Retinal pigment epithelial cell (primary cell): ENCODE measurements around the gene COG5.
A peak's percentile ranks its signal among the peaks of the same experiment; 100 is the strongest.

ENCODE experiments used
- DNase-seq: peaks from one replicate; pipeline ENCODE4 v3.0.0-alpha.2; 2010; ENCODE audit warnings: low read depth
- H3K4me3 ChIP-seq: 2 replicates; pipeline ENCODE4 v1.5.1; 2011; ENCODE audit warnings: mild to moderate bottlenecking, low read length, control low read depth, moderate library complexity
- TF ChIP-seq, protein P1 (sequence below): conservative IDR thresholded peaks from 2 replicates; pipeline ENCODE4 v1.5.1; 2011; ENCODE audit warnings: low read depth, low read length, control low read depth, inconsistent platforms

COG5 gene

GRCh38 chr7:107206136-107206535 is 357.6 kb downstream of the COG5 start:
- TF ChIP-seq, protein P1, sequence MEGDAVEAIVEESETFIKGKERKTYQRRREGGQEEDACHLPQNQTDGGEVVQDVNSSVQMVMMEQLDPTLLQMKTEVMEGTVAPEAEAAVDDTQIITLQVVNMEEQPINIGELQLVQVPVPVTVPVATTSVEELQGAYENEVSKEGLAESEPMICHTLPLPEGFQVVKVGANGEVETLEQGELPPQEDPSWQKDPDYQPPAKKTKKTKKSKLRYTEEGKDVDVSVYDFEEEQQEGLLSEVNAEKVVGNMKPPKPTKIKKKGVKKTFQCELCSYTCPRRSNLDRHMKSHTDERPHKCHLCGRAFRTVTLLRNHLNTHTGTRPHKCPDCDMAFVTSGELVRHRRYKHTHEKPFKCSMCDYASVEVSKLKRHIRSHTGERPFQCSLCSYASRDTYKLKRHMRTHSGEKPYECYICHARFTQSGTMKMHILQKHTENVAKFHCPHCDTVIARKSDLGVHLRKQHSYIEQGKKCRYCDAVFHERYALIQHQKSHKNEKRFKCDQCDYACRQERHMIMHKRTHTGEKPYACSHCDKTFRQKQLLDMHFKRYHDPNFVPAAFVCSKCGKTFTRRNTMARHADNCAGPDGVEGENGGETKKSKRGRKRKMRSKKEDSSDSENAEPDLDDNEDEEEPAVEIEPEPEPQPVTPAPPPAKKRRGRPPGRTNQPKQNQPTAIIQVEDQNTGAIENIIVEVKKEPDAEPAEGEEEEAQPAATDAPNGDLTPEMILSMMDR, result no peak
- DNase-seq, result no peak
- H3K4me3 ChIP-seq, result no peak overlapping the region

DNA sequence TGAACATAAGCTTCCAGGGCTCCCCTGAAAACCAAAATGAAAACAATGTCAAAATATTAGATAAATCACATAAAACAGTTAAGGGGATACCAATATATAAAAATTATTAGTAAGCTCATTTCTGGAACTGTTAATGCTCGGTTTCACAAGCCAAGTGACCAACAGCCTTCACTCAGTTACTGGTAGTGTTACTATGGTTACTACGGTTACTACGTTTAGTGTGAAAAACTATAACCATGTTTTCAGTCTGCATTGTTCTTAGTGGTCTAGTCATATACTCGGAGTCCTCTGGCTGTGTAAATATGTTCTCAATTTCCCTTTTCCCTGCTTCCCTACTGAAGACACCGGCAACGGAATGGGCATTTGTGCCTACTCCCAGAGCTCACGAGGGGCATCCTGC is 360.1 kb downstream of the COG5 start:
- TF ChIP-seq, protein P1, result no peak
- H3K4me3 ChIP-seq, result no peak overlapping the region
- no peak for DNase-seq

DNA sequence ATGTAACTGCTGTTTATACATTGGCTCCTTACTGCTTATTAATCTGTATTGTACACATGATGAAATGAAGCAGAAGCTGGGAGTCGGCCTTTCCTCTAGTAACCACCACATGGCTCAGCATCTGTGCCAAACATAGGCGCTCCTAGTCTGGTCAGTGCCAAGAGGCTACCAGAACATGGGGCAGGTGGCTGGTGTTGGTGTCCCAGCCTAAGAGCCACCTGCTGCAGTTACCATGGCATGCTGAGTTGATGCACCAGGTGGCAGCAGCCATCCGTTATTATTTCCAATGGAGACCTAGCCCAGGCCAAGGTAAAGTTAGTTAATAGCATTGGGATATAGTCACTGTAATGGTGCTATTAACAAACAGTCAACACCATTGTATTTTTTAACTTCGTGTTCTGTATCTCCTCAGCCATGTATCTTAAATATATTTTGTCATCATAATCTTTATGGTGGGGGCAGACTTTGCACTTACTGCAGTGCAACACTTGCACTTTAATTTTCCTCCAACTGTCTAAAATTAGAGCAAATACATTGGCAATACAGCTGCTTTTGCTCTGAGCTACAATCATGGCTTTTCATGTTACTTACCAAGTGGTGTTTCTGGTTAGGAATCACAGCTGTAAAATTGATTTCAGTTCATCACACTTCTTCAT is 361.8 kb downstream of the COG5 start:
- TF ChIP-seq, protein P1, result peak; percentile 67
- no peak overlapping the region for H3K4me3 ChIP-seq
- DNase-seq, result no peak

GRCh38 chr7:107196834-107197610 is 366.7 kb downstream of the COG5 start:
- no peak overlapping the region for H3K4me3 ChIP-seq
- DNase-seq, result no peak
- TF ChIP-seq, protein P1, result no peak

DNA sequence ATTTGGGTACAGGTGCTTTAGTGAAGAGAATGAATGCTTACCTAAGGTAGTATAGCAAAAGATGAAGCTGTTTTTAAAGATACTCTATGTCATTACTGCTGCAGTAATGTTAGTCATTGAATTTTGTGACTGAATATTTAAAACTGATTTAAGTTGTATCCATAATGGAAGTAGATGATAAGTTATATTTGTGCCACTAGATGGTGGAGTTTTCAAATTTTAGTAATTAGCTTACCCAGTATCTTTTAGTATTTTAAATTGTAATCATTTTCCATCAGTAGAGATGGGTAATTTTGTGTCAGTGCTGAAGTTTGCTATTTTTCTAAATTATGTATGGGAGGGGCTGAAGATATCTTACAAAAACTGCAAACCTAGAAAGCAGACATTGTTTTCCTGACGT is 369.7 kb downstream of the COG5 start:
- no peak for DNase-seq
- no peak overlapping the region for H3K4me3 ChIP-seq
- TF ChIP-seq, protein P1, result no peak

DNA sequence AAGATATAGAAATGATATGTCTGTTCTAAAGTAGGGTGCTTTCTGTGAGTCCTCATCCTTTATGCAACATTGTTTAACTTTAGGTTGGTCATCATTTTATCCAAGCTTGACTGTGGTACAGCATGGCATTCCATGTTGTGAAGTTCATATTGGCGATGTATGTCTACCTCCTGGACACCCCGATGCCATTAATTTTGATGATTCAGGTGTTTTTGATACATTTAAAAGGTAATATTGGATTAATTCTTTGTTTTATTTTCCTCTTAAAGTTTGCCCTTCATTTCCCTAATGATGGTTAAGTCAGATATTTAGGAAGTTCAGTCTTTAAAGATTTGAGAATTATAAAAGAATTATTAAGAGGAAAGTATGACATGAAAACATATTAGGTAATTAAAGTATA is 373.6 kb downstream of the COG5 start:
- TF ChIP-seq, protein P1, result no peak
- H3K4me3 ChIP-seq, result no peak overlapping the region
- no peak for DNase-seq

DNA sequence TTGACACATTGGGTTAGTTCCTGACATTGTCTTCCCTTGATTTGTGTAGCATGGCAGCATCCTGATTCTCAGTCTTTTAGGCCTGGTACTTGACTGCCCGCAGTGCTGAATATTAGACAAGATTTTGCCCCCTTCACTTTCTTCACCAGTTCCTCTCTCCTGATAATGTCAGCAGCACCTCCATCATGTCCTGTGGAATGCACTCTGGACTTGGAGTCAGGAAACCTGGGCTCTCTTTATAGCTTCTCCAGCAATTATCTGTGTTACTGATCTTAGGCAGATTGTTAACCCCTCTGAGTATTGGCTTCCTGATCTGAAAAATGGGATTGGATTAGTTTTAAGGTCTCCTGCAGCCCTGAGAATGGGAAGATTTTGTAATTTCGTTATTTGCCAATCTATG is 375.9 kb downstream of the COG5 start:
- DNase-seq, result no peak
- TF ChIP-seq, protein P1, result no peak
- H3K4me3 ChIP-seq, result no peak overlapping the region
